A673 (cell line): ENCODE results near the gene PLCB4. TPM values are rescaled to one million over a fixed set of nuclear protein-coding genes. Genes with fewer than 3 reads are reported as not detected.

Source experiments
- BruUV-seq: library from RNA; stranded (reverse); fragments of 400-500 nt; replicated peaks from 2 replicates; lab custom pipeline; 2021; lab: Mats Ljungman, UMichigan
- CTCF ChIA-PET: fragments of 300-600 bp; sonication (Branson Sonifier 250); formaldehyde crosslinking; loops from one replicate; lab custom pipeline; 2022; ENCODE audit warnings: antibody characterized with exemption; lab: Charles Lee
- POLR2A ChIA-PET: fragments of 300-600 bp; sonication (Branson Sonifier 250); formaldehyde crosslinking; loops from one replicate; lab custom pipeline; 2022; ENCODE audit warnings: antibody characterized with exemption; ENCODE audit not compliant: low non-redundant PET; lab: Charles Lee
- DNase-seq: peaks from one replicate; pipeline ENCODE4 v3.0.0-alpha.2; 2015; ENCODE audit warnings: low spot score
- H3K27ac ChIP-seq: fragments of 200-600 bp; sonication (generic); 2 replicates; pipeline ENCODE4 v1.5.1; 2016; ENCODE audit warnings: mixed run types, low read depth, mild to moderate bottlenecking, mixed read lengths, antibody characterized with exemption, low read length; ENCODE audit not compliant: poor library complexity, severe bottlenecking
- H3K27me3 ChIP-seq: fragments of 200-600 bp; sonication (generic); replicated peaks from 2 replicates; pipeline ENCODE4 v1.6.1; 2017; ENCODE audit warnings: mixed run types, low read depth, mild to moderate bottlenecking, mixed read lengths, antibody characterized with exemption, low read length; ENCODE audit not compliant: insufficient read depth, poor library complexity
- H3K36me3 ChIP-seq: fragments of 200-600 bp; sonication (generic); 2 replicates; pipeline ENCODE4 v1.6.1; 2016; ENCODE audit warnings: mixed run types, mild to moderate bottlenecking, mixed read lengths, antibody characterized with exemption, low read length; ENCODE audit not compliant: insufficient read depth, poor library complexity, severe bottlenecking
- H3K4me1 ChIP-seq: fragments of 200-600 bp; sonication (generic); 2 replicates; pipeline ENCODE4 v1.6.1; 2017; ENCODE audit warnings: mixed run types, mild to moderate bottlenecking, mixed read lengths, antibody characterized with exemption, low read length; ENCODE audit not compliant: insufficient read depth, poor library complexity, severe bottlenecking
- H3K4me3 ChIP-seq: fragments of 200-600 bp; sonication (generic); 2 replicates; pipeline ENCODE4 v1.5.1; 2016; ENCODE audit warnings: low read depth, mixed run types, mild to moderate bottlenecking, mixed read lengths, low read length; ENCODE audit not compliant: poor library complexity, severe bottlenecking
- H3K9me3 ChIP-seq: fragments of 200-600 bp; sonication (generic); 2 replicates; pipeline ENCODE4 v1.6.1; 2016; ENCODE audit warnings: mixed run types, low read depth, mild to moderate bottlenecking, mixed read lengths, antibody characterized with exemption, low read length; ENCODE audit not compliant: poor library complexity, severe bottlenecking
- EZH2 ChIP-seq: fragments of 200-600 bp; sonication (generic); IDR thresholded peaks from 2 replicates; pipeline ENCODE4 v1.6.1; 2017; ENCODE audit warnings: borderline replicate concordance, low read depth, mild to moderate bottlenecking, mixed read lengths, antibody characterized with exemption, low read length; ENCODE audit not compliant: poor library complexity, severe bottlenecking
- intact Hi-C: fragments of 100-400 bp; cut with micrococcal nuclease; formaldehyde crosslinking; loops from one replicate; pipeline ENCODE4 v1.10.0; 2022; ENCODE audit not compliant: unreplicated experiment
- total RNA-seq: library from RNA; stranded (reverse); gene quantifications from 2 replicates; pipeline ENCODE4 v1.2.3, GENCODE V29; 2021
- TF ChIP-seq, protein P1 (sequence below): fragments of 300-800, 200-600 bp; sonication (generic); conservative IDR thresholded peaks from 2 replicates; pipeline ENCODE4 v1.5.1; 2017; ENCODE audit warnings: low read depth, mild to moderate bottlenecking, antibody characterized with exemption, low read length, moderate library complexity, mixed read lengths

The PLCB4 gene
- total RNA-seq, 1 experiment from 2014 or later, result 6.2 TPM

DNA sequence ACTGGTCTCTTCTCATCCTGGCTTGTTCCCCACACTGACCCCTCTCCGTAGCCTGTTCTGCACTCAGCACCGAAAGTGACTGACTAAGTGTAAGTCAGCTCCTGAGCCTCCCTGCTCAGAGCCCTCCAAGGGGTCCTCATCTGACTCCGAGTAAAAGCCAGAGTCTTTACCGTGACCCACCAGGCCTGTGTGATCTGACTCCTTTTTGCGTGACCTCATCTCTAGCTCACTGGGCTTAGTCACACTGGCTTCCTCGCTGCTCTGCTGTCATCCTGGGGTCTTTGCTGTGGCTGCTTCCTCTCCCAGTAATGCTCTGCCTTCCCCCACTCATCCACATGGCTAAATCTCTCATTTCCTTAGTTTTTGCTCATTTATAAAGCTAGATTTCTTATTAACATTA is 116.6 kb downstream of the PLCB4 start:
- CTCF ChIA-PET, result no interaction called here
- Histone ChIP-seq H3K36me3 (no peaks in the 10 kb centered on the region), H3K4me3 (no peak overlapping the region), H3K9me3 (no peaks in the 10 kb centered on the region), H3K4me1 (no peaks in the 10 kb centered on the region), H3K27me3 (no peaks in the 10 kb centered on the region), H3K27ac (no peak overlapping the region)
- BruUV-seq, result no TSS peak
- TF ChIP-seq EZH2, result no peak
- TF ChIP-seq, protein P1, sequence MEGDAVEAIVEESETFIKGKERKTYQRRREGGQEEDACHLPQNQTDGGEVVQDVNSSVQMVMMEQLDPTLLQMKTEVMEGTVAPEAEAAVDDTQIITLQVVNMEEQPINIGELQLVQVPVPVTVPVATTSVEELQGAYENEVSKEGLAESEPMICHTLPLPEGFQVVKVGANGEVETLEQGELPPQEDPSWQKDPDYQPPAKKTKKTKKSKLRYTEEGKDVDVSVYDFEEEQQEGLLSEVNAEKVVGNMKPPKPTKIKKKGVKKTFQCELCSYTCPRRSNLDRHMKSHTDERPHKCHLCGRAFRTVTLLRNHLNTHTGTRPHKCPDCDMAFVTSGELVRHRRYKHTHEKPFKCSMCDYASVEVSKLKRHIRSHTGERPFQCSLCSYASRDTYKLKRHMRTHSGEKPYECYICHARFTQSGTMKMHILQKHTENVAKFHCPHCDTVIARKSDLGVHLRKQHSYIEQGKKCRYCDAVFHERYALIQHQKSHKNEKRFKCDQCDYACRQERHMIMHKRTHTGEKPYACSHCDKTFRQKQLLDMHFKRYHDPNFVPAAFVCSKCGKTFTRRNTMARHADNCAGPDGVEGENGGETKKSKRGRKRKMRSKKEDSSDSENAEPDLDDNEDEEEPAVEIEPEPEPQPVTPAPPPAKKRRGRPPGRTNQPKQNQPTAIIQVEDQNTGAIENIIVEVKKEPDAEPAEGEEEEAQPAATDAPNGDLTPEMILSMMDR, result no peak
- no peak for DNase-seq
- intact Hi-C loops, result no loop called here
- POLR2A ChIA-PET, result no interaction called here

DNA sequence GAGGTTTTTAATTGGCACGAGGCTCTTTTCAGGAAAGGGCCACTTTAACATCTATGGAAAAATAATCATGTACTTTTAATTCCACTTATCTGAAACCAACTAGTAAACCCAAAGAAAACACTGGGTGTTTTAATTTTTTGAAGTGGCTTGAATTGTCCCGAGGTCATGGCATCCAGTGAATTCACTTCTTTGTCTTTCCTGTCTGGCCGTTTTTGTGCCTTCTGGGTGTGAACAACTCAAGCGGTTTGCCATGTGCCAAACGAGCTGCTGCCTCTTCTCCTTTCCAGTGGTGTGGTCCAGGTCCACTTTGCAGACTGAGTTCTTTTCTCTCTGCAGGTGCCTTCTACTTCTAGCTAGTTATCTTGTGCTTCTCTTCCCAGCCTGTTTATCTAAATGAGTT is 117.5 kb downstream of the PLCB4 start:
- Histone ChIP-seq H3K27me3 (no peaks in the 10 kb centered on the region), H3K4me1 (no peaks in the 10 kb centered on the region), H3K36me3 (no peaks in the 10 kb centered on the region), H3K4me3 (no peak overlapping the region), H3K27ac (no peak overlapping the region), H3K9me3 (no peaks in the 10 kb centered on the region)
- ChIA-PET POLR2A (no interaction called here), CTCF (no interaction called here)
- no TSS peak for BruUV-seq
- TF ChIP-seq EZH2, result no peak
- TF ChIP-seq, protein P1, result no peak
- intact Hi-C loops, result no loop called here
- no peak for DNase-seq

GRCh38 chr20:9195031-9195430 is 126.1 kb downstream of the PLCB4 start:
- TF ChIP-seq, protein P1, result no peak
- TF ChIP-seq EZH2, result no peak
- Histone ChIP-seq H3K4me3 (no peak overlapping the region), H3K9me3 (no peaks in the 10 kb centered on the region), H3K4me1 (no peaks in the 10 kb centered on the region), H3K27me3 (no peaks in the 10 kb centered on the region), H3K27ac (no peak overlapping the region), H3K36me3 (no peaks in the 10 kb centered on the region)
- BruUV-seq, result no TSS peak
- intact Hi-C loops, result no loop called here
- ChIA-PET CTCF (no interaction called here), POLR2A (no interaction called here)
- DNase-seq, result no peak
